Osteoblast (primary cell): ENCODE data around the gene STING1. TPM values are rescaled to one million over a fixed set of nuclear protein-coding genes. Genes with fewer than 3 reads are reported as not detected.
"Not testable (repeated sequence)": the region's sequence is repeated elsewhere in the genome, so short reads cannot be mapped to it uniquely, and the experiment has no call there.

Source experiments
- DNase-seq: peaks from one replicate; pipeline ENCODE4 v3.0.0; 2011; ENCODE audit warnings: low spot score, mixed read lengths; ENCODE audit not compliant: insufficient read length; ENCODE audit errors: missing footprints
- H2AFZ ChIP-seq: 2 replicates; pipeline ENCODE4 v1.6.0; 2011; ENCODE audit warnings: mild to moderate bottlenecking, low read length
- H3K27ac ChIP-seq: 2 replicates; pipeline ENCODE4 v1.5.1; 2011; ENCODE audit warnings: mild to moderate bottlenecking, low read depth, low read length, moderate library complexity
- H3K27me3 ChIP-seq: 2 replicates; pipeline ENCODE4 v1.6.0; 2012; ENCODE audit warnings: mild to moderate bottlenecking, control low read depth, inconsistent platforms, low read length, moderate library complexity; ENCODE audit not compliant: insufficient read depth
- H3K36me3 ChIP-seq: 2 replicates; pipeline ENCODE4 v1.5.1; 2011; ENCODE audit warnings: mild to moderate bottlenecking, low read length, control low read depth, moderate library complexity; ENCODE audit not compliant: insufficient read depth
- H3K4me1 ChIP-seq: 2 replicates; pipeline ENCODE4 v1.5.1; 2011; ENCODE audit warnings: mild to moderate bottlenecking, low read length, control low read depth, moderate library complexity; ENCODE audit not compliant: insufficient read depth
- H3K4me2 ChIP-seq: 2 replicates; pipeline ENCODE4 v1.6.0; 2011; ENCODE audit warnings: mild to moderate bottlenecking, low read length; ENCODE audit not compliant: insufficient read depth
- H3K4me3 ChIP-seq: fragments of 200-600 bp; sonication (generic); 3 replicates; pipeline ENCODE4 v1.5.1; 2012; ENCODE audit warnings: mild to moderate bottlenecking, low read length, inconsistent platforms; ENCODE audit not compliant: insufficient read depth
- H3K79me2 ChIP-seq: 2 replicates; pipeline ENCODE4 v1.6.0; 2012; ENCODE audit warnings: mild to moderate bottlenecking, low read length, control low read depth, inconsistent platforms; ENCODE audit not compliant: insufficient read depth
- H3K9me3 ChIP-seq: 2 replicates; pipeline ENCODE4 v1.5.1; 2011; ENCODE audit warnings: low read depth, low read length, control low read depth
- H4K20me1 ChIP-seq: 2 replicates; pipeline ENCODE4 v1.6.0; 2012; ENCODE audit warnings: mild to moderate bottlenecking, low read length, control low read depth; ENCODE audit not compliant: insufficient read depth
- CTCF ChIP-seq: IDR thresholded peaks from 2 replicates; pipeline ENCODE4 v1.5.1; 2011; ENCODE audit warnings: mild to moderate bottlenecking, low read depth, low read length, moderate library complexity; ENCODE audit errors: extremely low read depth
- total RNA-seq: library from RNA; depleted of rRNA; stranded (reverse); fragments of >200 nt; gene quantifications from 2 replicates; pipeline ENCODE4 v1.2.3, GENCODE V29; 2012

The STING1 gene
- total RNA-seq, 1 donor: 46.3 TPM

- not testable (repeated sequence) for DNase-seq, H4K20me1 ChIP-seq, H3K9me3 ChIP-seq, H3K36me3 ChIP-seq, H3K79me2 ChIP-seq, H3K27ac ChIP-seq, H3K4me2 ChIP-seq, H2AFZ ChIP-seq, H3K27me3 ChIP-seq, H3K4me3 ChIP-seq, H3K4me1 ChIP-seq
These were observed 43.2 kb upstream of the STING1 start for GRCh38 chr5:139525586-139526308.

- DNase-seq: peak; percentile 15
- Histone ChIP-seq H2AFZ (no peak overlapping the region), H3K9me3 (no peaks in the 10 kb centered on the region), H3K27ac (no peak overlapping the region), H3K27me3 (no peaks in the 10 kb centered on the region), H3K79me2 (no peaks in the 10 kb centered on the region), H3K4me1 (no peaks in the 10 kb centered on the region), H4K20me1 (no peaks in the 10 kb centered on the region), H3K4me3 (no peak overlapping the region), H3K4me2 (no peak overlapping the region), H3K36me3 (no peaks in the 10 kb centered on the region)
- no peak for TF ChIP-seq CTCF
These were observed 42.5 kb upstream of the STING1 start for GRCh38 chr5:139524940-139525585.

- Histone ChIP-seq H2AFZ (no peak overlapping the region), H3K4me1 (no peaks in the 10 kb centered on the region), H3K4me2 (no peak overlapping the region), H3K4me3 (no peak overlapping the region), H4K20me1 (no peaks in the 10 kb centered on the region), H3K27me3 (no peaks in the 10 kb centered on the region), H3K27ac (no peak overlapping the region), H3K79me2 (no peaks in the 10 kb centered on the region), H3K9me3 (no peaks in the 10 kb centered on the region), H3K36me3 (no peaks in the 10 kb centered on the region)
- TF ChIP-seq CTCF: no peak
- peak; percentile 48 for DNase-seq
These were observed 41.9 kb upstream of the STING1 start for GRCh38 chr5:139524446-139524845.

GRCh38 chr5:139523635-139524445 is 41.3 kb upstream of the STING1 start:
- Histone ChIP-seq H3K4me3 (no peak overlapping the region), H3K79me2 (no peaks in the 10 kb centered on the region), H3K27me3 (no peaks in the 10 kb centered on the region), H4K20me1 (no peaks in the 10 kb centered on the region), H3K4me1 (no peaks in the 10 kb centered on the region), H3K9me3 (no peaks in the 10 kb centered on the region), H2AFZ (no peak overlapping the region), H3K27ac (no peak overlapping the region), H3K4me2 (no peak overlapping the region), H3K36me3 (no peaks in the 10 kb centered on the region)
- DNase-seq: peak; percentile 18
- no peak for TF ChIP-seq CTCF
